NCI-H2196 treated with DMSO at 0.1 percent for 48 hours (cell line): ENCODE data around the gene KCTD2.
"Not testable (repeated sequence)": the region's sequence is repeated elsewhere in the genome, so short reads cannot be mapped to it uniquely, and the experiment has no call there.

Experiments
- DNase-seq: peaks from one replicate; lab custom pipeline; 2025; ENCODE audit not compliant: unreplicated experiment; lab: John Stamatoyannopoulos, UW

KCTD2 gene

GRCh38 chr17:75019710-75020109 lies 27.3 kb upstream of the KCTD2 start:
- DNase-seq = no peak

- no peak for DNase-seq
These were observed 26.5 kb upstream of the KCTD2 start for GRCh38 chr17:75020331-75021110.

GRCh38 chr17:75024686-75025397 lies 22.2 kb upstream of the KCTD2 start:
- DNase-seq = no peak

- DNase-seq = not testable (repeated sequence)
These were observed 21.7 kb upstream of the KCTD2 start for GRCh38 chr17:75025398-75025734.

GRCh38 chr17:75026650-75027049 lies 20.4 kb upstream of the KCTD2 start:
- not testable (repeated sequence) for DNase-seq

- DNase-seq = no peak
These were observed 16.9 kb upstream of the KCTD2 start for GRCh38 chr17:75030161-75030560.

- DNase-seq = peak; percentile 86
These were observed 14.9 kb upstream of the KCTD2 start for GRCh38 chr17:75031972-75032719.

GRCh38 chr17:75032720-75033280 lies 14.2 kb upstream of the KCTD2 start:
- DNase-seq = no peak

GRCh38 chr17:75033346-75034235 lies 13.4 kb upstream of the KCTD2 start:
- DNase-seq = peak; percentile 61

- peak; percentile 64 for DNase-seq
These were observed 12.7 kb upstream of the KCTD2 start for GRCh38 chr17:75034236-75034908.

GRCh38 chr17:75036643-75037268 lies 10.3 kb upstream of the KCTD2 start:
- DNase-seq = no peak

GRCh38 chr17:75039238-75039637 lies 7.8 kb upstream of the KCTD2 start:
- DNase-seq = no peak

- no peak for DNase-seq
These were observed 5.3 kb upstream of the KCTD2 start for GRCh38 chr17:75041656-75042280.

GRCh38 chr17:75043789-75044188 lies 3.2 kb upstream of the KCTD2 start:
- not testable (repeated sequence) for DNase-seq

GRCh38 chr17:75044716-75045115 lies 2.3 kb upstream of the KCTD2 start:
- no peak for DNase-seq

- DNase-seq = not testable (repeated sequence)
These were observed 1.0 kb upstream of the KCTD2 start for GRCh38 chr17:75045946-75046406.

- no peak for DNase-seq
These were observed 523 bp downstream of the KCTD2 start for GRCh38 chr17:75047398-75048098.

- no peak for DNase-seq
These were observed 1.3 kb downstream of the KCTD2 start for GRCh38 chr17:75048249-75048878.
